ENCODE measurements around the gene CEACAM4. TPM values are rescaled to one million over a fixed set of nuclear protein-coding genes. Genes with fewer than 3 reads are reported as not detected.
"Not testable (repeated sequence)": the region's sequence is repeated elsewhere in the genome, so short reads cannot be mapped to it uniquely, and the experiment has no call there.

The CEACAM4 gene
- total RNA-seq, 1 donor from 2014 or later: not detected

- no peak for DNase-seq (ENCODE audit: low read depth)
Measured at GRCh38 chr19:41586064-41586463, 40.8 kb downstream of the CEACAM4 start.

- DNase-seq (ENCODE audit: low read depth): no peak
Measured at GRCh38 chr19:41584931-41585330, 41.9 kb downstream of the CEACAM4 start.

GRCh38 chr19:41584260-41584810 lies 42.5 kb downstream of the CEACAM4 start:
- DNase-seq (ENCODE audit: low read depth): no peak

GRCh38 chr19:41582577-41583182 lies 44.2 kb downstream of the CEACAM4 start:
- not testable (repeated sequence) for DNase-seq (ENCODE audit: low read depth)

GRCh38 chr19:41581068-41581467 lies 45.8 kb downstream of the CEACAM4 start:
- not testable (repeated sequence) for DNase-seq (ENCODE audit: low read depth)

GRCh38 chr19:41578886-41579285 lies 48.0 kb downstream of the CEACAM4 start:
- DNase-seq (ENCODE audit: low read depth): no peak

- DNase-seq (ENCODE audit: low read depth): no peak
Measured at GRCh38 chr19:41577833-41578232, 49.0 kb downstream of the CEACAM4 start.

GRCh38 chr19:41577144-41577830 lies 49.6 kb downstream of the CEACAM4 start:
- no peak for DNase-seq (ENCODE audit: low read depth)

GRCh38 chr19:41575998-41576397 lies 50.9 kb downstream of the CEACAM4 start, which contains the start of gene CEACAM21:
Gene CEACAM21, plus strand, starts transcription at chr19:41576166. Its CDS starts 109 bp downstream, at chr19:41576275.
- no peak for DNase-seq (ENCODE audit: low read depth)

GRCh38 chr19:41570639-41571112 lies 56.2 kb downstream of the CEACAM4 start:
- DNase-seq (ENCODE audit: low read depth): peak; percentile 78

GRCh38 chr19:41570179-41570578 lies 56.7 kb downstream of the CEACAM4 start:
- no peak for DNase-seq (ENCODE audit: low read depth)

- peak; percentile 52 for DNase-seq (ENCODE audit: low read depth)
Measured at GRCh38 chr19:41569481-41570150, 57.3 kb downstream of the CEACAM4 start.

Other genes starting within 250 kb of the CEACAM4 start
- gene EXOSC5, start 229.7 kb downstream of the CEACAM4 start, total RNA-seq: 22.2 and 35.4 TPM in 2 replicates
- gene BCKDHA, start 229.3 kb downstream of the CEACAM4 start, total RNA-seq: 53.4 and 77.7 TPM in 2 replicates
- not detected in 2 replicates for gene B3GNT8, start 199.7 kb downstream of the CEACAM4 start, total RNA-seq
- 36.2 and 43.2 TPM in 2 replicates for gene DMAC2, start 187.2 kb downstream of the CEACAM4 start, total RNA-seq
- not detected in 2 replicates for gene ERICH4, start 183.9 kb downstream of the CEACAM4 start, total RNA-seq
- gene CEACAM21, start 50.9 kb downstream of the CEACAM4 start, total RNA-seq: not detected in 2 replicates
- gene CEACAM7, start 61.2 kb upstream of the CEACAM4 start, total RNA-seq: not detected in 2 replicates
- not detected in 2 replicates for gene CEACAM5, start 81.6 kb upstream of the CEACAM4 start, total RNA-seq
- gene CEACAM6, start 128.5 kb upstream of the CEACAM4 start, total RNA-seq: not detected in 2 replicates
- gene CEACAM3, start 169.5 kb upstream of the CEACAM4 start, total RNA-seq: not detected in 2 replicates
- not detected in 2 replicates for gene LYPD4, start 217.6 kb upstream of the CEACAM4 start, total RNA-seq
- not detected in 2 replicates for gene DMRTC2, start 218.0 kb upstream of the CEACAM4 start, total RNA-seq
- gene RPS19, start 233.2 kb upstream of the CEACAM4 start, total RNA-seq: 323 and 368 TPM in 2 replicates

Data from myocyte (in vitro differentiated cells).